T-helper 2 cell treated with Interferon-gamma antibody and Interleukin-4, amounts not matched to agents 5 μg/mL and 100 μg/mL, for 36 hours (primary cell): ENCODE results near the gene CENPVL2.
A peak's percentile ranks its signal among the peaks of the same experiment; 100 is the strongest.
"Not testable (repeated sequence)": the region's sequence is repeated elsewhere in the genome, so short reads cannot be mapped to it uniquely, and the experiment has no call there.

Source experiments
- DNase-seq: peaks from one replicate; pipeline ENCODE4 v3.0.0; 2021; ENCODE audit warnings: low spot score
- H3K27ac Mint-ChIP-seq: one replicate; pipeline ENCODE4 v1.8.0; 2021; ENCODE audit warnings: mild to moderate bottlenecking, mixed read lengths
- H3K27me3 Mint-ChIP-seq: one replicate; pipeline ENCODE4 v1.8.0; 2021; ENCODE audit warnings: low read depth, mixed read lengths
- H3K36me3 Mint-ChIP-seq: one replicate; pipeline ENCODE4 v1.8.0; 2021; ENCODE audit warnings: low read depth, mixed read lengths
- H3K4me1 Mint-ChIP-seq: one replicate; pipeline ENCODE4 v1.8.0; 2021; ENCODE audit warnings: low read depth, mixed read lengths
- H3K4me3 Mint-ChIP-seq: one replicate; pipeline ENCODE4 v1.8.0; 2022; ENCODE audit warnings: mild to moderate bottlenecking, moderate library complexity, mixed read lengths
- H3K9me3 Mint-ChIP-seq: one replicate; pipeline ENCODE4 v1.8.0; 2021; ENCODE audit warnings: mixed read lengths

Gene CENPVL2

DNA sequence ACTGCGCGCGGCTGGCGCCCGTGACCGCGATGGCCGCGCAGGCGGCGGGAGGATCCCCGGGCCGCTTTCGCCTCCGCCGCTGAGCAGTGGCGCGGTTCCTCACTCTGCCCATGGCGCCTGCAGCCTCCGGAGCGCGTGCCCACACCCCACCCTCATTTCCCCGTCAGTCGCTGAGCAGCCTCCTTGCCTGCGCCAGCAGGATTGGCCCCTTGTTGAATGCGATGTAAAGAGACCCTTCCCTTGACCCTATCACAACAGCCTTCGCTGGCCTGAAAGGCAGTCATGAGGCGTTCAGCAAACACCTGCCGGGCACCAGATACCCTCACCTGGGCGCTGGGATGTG is at the start of gene CENPVL2:
TSS of gene CENPVL2 (minus strand) at position 112 of the 343 bp plus-strand sequence. CDS start at position 112, 0 bp downstream.
- not testable (repeated sequence) for H3K4me3 Mint-ChIP-seq, H3K36me3 Mint-ChIP-seq, DNase-seq, H3K9me3 Mint-ChIP-seq, H3K27ac Mint-ChIP-seq, H3K4me1 Mint-ChIP-seq, H3K27me3 Mint-ChIP-seq

DNA sequence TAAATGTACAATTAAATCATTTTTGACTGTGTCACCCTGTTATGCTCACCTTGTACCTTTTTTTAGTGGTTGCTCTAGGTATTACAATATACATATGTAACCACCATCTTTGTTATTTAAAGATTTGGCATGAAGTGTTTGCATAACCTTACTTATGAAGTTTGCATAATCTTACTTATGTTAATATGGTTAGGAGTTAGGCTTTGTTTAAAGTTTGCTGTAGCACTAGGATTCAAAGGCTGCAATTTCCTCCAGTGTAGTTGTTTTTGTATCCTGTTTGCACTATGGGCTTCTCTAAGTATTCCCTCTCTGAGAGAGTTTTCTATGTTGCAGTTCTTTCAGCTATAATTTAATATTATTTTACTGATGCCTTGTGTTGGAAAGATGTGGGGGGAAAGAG is 45.6 kb upstream of the CENPVL2 start:
- H3K27me3 Mint-ChIP-seq: peaks cover 2% of the 10 kb centered on the region
- no peaks in the 10 kb centered on the region for H3K4me1 Mint-ChIP-seq
- no peaks in the 10 kb centered on the region for H3K36me3 Mint-ChIP-seq
- no peak for DNase-seq
- H3K4me3 Mint-ChIP-seq: no peak overlapping the region
- no peak overlapping the region for H3K27ac Mint-ChIP-seq
- H3K9me3 Mint-ChIP-seq: no peaks in the 10 kb centered on the region

DNA sequence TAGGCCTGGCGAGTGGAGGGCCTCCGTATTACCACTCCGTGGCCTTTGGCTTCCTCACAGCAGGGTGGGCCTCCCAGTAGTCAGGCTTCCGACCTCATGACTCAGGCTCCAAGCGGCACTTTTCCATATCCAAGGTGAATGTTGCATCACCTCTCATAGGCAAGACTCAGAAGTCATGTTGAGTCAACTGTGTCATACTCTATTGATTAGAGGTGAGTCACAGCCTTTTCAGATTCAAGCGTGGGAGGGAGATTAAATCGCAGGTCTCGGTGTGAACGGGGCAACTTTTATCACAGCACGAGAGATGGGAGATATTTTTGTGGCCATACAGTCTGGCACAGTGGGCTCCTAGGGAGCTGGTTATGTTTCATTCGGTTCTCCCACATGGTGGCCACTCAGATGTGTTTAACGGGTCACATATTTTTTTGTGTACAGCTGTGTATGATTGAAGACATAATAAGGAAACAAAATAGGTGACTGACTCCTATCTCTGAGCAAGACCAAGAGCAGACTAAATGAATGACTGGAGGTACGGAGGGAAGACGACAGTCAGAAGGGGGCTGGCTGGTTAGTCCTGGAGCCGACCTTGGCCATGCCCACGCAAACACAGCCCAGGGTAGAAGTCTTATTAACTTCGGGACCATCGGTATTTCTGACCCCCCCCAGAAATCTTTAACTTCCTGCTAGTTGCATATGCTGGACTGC is 30.5 kb upstream of the CENPVL2 start:
- H3K4me3 Mint-ChIP-seq, H3K36me3 Mint-ChIP-seq, H3K9me3 Mint-ChIP-seq, H3K27me3 Mint-ChIP-seq, DNase-seq, H3K4me1 Mint-ChIP-seq, H3K27ac Mint-ChIP-seq: not testable (repeated sequence)

DNA sequence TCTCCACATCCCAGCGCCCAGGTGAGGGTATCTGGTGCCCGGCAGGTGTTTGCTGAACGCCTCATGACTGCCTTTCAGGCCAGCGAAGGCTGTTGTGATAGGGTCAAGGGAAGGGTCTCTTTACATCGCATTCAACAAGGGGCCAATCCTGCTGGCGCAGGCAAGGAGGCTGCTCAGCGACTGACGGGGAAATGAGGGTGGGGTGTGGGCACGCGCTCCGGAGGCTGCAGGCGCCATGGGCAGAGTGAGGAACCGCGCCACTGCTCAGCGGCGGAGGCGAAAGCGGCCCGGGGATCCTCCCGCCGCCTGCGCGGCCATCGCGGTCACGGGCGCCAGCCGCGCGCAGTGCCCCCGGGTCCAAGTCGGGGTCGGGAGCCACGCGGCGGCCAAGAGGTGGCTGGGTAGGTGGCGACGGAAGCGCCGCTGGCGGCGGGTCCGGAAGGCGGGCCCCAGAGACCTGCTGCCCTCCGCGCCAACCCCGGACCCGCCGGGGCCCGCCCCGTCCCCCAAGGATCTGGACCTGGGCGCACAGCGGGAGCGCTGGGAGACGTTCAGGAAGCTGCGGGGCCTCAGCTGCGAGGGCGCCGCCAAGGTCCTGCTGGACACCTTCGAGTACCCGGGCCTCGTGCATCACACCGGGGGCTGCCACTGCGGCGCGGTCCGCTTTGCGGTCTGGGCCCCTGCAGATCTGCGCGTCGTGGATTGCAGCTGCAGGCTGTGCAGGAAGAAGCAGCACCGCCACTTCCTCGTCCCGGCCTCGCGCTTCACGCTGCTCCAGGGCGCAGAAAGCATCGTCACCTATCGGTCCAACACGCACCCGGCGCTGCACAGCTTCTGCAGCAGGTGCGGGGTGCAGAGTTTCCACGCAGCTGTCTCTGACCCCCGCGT is 27.9 kb upstream of the CENPVL2 start, which contains the start of gene CENPVL1:
TSS of gene CENPVL1 (plus strand) at position 236 of the 888 bp plus-strand sequence. CDS start at position 236, 0 bp downstream.
- not testable (repeated sequence) for H3K27ac Mint-ChIP-seq, H3K9me3 Mint-ChIP-seq, H3K36me3 Mint-ChIP-seq, DNase-seq, H3K4me1 Mint-ChIP-seq, H3K4me3 Mint-ChIP-seq, H3K27me3 Mint-ChIP-seq

DNA sequence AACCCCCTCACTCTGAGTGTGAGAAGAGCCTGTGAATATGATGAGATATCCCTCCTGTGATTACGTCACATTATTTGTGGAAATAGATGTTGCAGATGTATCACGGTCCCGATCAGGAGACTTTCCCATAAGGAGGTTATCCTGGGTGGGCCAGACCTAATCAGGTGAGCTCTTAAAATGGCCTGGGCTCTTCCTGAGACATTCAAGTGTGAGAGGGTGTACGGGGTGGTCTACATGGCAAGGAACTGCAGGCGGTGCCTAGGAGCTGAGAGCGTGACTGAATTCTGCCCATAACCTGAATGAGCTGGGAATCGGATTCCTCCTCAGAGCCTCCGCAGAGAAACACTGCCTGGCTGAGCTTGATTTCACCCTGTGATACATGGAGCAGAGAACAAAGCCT is 14.8 kb upstream of the CENPVL2 start:
- H3K4me3 Mint-ChIP-seq: no peak overlapping the region
- H3K27ac Mint-ChIP-seq: no peak overlapping the region
- H3K4me1 Mint-ChIP-seq: no peaks in the 10 kb centered on the region
- peaks cover 2% of the 10 kb centered on the region for H3K27me3 Mint-ChIP-seq
- no peaks in the 10 kb centered on the region for H3K36me3 Mint-ChIP-seq
- DNase-seq: no peak
- no peaks in the 10 kb centered on the region for H3K9me3 Mint-ChIP-seq

DNA sequence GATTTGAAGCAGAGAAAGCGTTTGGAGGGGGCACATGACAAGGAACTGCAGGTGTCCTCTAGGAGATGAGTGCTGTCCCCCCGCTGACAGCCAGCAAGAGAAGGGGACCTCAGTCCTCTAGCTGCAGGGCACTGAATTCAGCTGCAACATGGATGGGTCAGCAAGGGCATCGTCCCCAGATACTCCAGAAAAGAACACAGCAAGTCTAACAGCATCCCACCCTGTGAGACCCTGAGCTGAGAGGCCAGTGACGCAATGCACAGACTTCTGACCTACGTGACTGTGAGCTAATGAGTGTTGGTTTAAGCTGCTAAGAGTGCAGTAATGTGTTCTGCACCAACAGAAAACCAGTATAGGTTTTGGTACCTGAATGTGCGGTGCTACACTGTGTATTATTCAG is 11.6 kb upstream of the CENPVL2 start:
- Mint-ChIP-seq H3K27ac (no peak overlapping the region), H3K36me3 (no peaks in the 10 kb centered on the region), H3K27me3 (peaks cover 2% of the 10 kb centered on the region), H3K9me3 (no peaks in the 10 kb centered on the region), H3K4me1 (no peaks in the 10 kb centered on the region), H3K4me3 (no peak overlapping the region)
- DNase-seq: no peak

DNA sequence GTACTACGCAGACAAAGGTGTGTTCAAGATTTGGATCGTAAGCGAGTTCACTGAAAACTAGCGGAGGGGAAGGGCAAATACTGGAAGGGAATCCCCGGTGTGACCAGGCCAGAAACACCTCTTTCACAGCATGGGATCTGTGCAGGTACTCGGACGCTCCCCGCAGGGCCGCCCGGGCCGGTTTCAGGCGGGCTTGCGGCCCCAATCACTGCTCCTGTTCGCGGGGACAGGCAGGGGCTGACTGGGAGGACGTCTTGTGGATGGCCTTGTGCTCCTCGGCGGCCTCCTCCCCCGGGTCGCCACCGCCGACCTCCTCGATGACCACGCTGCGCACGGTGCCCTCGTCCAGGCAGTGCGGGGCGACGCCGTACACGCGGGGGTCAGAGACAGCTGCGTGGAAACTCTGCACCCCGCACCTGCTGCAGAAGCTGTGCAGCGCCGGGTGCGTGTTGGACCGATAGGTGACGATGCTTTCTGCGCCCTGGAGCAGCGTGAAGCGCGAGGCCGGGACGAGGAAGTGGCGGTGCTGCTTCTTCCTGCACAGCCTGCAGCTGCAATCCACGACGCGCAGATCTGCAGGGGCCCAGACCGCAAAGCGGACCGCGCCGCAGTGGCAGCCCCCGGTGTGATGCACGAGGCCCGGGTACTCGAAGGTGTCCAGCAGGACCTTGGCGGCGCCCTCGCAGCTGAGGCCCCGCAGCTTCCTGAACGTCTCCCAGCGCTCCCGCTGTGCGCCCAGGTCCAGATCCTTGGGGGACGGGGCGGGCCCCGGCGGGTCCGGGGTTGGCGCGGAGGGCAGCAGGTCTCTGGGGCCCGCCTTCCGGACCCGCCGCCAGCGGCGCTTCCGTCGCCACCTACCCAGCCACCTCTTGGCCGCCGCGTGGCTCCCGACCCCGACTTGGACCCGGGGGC is 567 bp downstream of the CENPVL2 start:
- H3K4me3 Mint-ChIP-seq, H3K27ac Mint-ChIP-seq, H3K36me3 Mint-ChIP-seq, H3K9me3 Mint-ChIP-seq, H3K4me1 Mint-ChIP-seq, DNase-seq, H3K27me3 Mint-ChIP-seq: not testable (repeated sequence)

DNA sequence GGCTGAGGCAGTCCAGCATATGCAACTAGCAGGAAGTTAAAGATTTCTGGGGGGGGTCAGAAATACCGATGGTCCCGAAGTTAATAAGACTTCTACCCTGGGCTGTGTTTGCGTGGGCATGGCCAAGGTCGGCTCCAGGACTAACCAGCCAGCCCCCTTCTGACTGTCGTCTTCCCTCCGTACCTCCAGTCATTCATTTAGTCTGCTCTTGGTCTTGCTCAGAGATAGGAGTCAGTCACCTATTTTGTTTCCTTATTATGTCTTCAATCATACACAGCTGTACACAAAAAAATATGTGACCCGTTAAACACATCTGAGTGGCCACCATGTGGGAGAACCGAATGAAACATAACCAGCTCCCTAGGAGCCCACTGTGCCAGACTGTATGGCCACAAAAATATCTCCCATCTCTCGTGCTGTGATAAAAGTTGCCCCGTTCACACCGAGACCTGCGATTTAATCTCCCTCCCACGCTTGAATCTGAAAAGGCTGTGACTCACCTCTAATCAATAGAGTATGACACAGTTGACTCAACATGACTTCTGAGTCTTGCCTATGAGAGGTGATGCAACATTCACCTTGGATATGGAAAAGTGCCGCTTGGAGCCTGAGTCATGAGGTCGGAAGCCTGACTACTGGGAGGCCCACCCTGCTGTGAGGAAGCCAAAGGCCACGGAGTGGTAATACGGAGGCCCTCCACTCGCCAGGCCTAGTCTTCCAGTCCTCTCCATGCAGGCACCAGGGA is 2.8 kb downstream of the CENPVL2 start:
- not testable (repeated sequence) for DNase-seq, H3K27ac Mint-ChIP-seq, H3K27me3 Mint-ChIP-seq, H3K9me3 Mint-ChIP-seq, H3K4me3 Mint-ChIP-seq, H3K36me3 Mint-ChIP-seq, H3K4me1 Mint-ChIP-seq

DNA sequence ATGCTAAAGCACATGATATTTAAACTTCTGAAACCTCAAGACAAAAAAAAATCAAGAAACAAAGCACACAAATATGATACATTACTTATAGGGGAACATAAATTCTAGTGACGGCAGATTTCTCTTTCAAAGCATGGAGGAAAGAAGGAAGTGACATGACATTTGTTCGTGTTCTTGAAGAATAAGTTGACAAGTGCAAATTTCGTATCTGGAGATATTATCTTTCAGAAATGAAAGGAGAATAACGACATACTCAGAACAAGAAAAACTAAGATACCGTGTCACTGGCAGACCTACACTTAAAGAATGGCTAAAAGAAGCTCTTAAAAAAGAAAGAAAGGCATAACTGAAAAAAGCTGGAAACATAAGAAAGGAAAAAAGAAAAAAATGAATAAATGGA is 16.6 kb downstream of the CENPVL2 start:
- Mint-ChIP-seq H3K4me1 (peaks cover 5% of the 10 kb centered on the region), H3K9me3 (peaks cover 5% of the 10 kb centered on the region), H3K27ac (peak overlapping the region; percentile 80), H3K4me3 (peak overlapping the region; percentile 71), H3K36me3 (peaks cover 2% of the 10 kb centered on the region), H3K27me3 (peaks cover 16% of the 10 kb centered on the region)
- no peak for DNase-seq

DNA sequence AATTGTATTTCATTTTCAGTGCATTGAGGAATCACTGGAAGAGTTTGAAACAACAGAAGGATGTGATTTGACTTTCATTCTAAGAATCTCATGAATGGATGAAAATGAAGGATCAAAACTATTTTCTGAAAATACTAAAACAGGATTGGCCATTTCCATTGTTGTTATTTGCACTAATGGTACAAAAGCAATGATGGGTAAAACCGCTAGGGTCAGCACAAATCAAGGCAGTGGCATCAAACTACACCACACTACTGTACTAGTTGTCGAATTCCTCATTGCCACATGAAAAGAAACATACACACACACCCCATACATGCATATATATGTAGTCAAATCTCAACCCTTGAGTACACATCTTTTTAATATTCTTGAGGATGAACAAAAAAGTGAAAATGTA is 39.3 kb downstream of the CENPVL2 start:
- Mint-ChIP-seq H3K36me3 (no peaks in the 10 kb centered on the region), H3K9me3 (no peaks in the 10 kb centered on the region), H3K27ac (no peak overlapping the region), H3K4me1 (peaks cover 2% of the 10 kb centered on the region), H3K4me3 (no peak overlapping the region), H3K27me3 (peaks cover 8% of the 10 kb centered on the region)
- no peak for DNase-seq

DNA sequence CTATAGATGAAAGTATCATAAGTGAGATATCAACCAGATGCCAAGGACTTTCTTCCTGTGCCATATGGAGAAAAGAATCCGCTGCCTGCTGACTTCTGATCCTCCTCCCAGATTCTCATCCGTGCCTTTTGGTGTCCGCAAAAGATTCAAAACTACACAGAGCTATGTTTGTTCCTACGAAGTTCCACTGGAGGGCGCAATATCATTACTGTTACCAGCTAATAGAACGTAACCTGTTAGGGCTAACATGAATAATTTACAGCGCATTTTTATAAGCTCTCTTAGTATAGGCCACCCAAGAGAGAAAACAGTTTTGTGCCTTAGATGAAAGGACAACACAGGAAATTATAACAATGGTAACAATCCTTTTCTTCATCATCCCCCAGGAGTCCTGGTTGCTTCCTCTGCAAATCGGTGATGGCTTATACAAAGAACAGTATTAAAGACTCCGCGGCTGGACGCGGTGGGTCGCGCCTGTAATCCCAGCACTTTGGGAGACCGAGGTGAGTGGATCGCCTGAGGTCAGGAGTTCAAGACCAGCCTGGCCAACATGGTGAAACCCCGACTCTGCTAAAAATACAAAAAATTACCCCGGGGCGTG is 41.1 kb downstream of the CENPVL2 start:
- no peak for DNase-seq
- no peak overlapping the region for H3K27ac Mint-ChIP-seq
- peaks cover 9% of the 10 kb centered on the region for H3K27me3 Mint-ChIP-seq
- H3K36me3 Mint-ChIP-seq: no peaks in the 10 kb centered on the region
- peaks cover 2% of the 10 kb centered on the region for H3K4me1 Mint-ChIP-seq
- no peak overlapping the region for H3K4me3 Mint-ChIP-seq
- no peaks in the 10 kb centered on the region for H3K9me3 Mint-ChIP-seq

DNA sequence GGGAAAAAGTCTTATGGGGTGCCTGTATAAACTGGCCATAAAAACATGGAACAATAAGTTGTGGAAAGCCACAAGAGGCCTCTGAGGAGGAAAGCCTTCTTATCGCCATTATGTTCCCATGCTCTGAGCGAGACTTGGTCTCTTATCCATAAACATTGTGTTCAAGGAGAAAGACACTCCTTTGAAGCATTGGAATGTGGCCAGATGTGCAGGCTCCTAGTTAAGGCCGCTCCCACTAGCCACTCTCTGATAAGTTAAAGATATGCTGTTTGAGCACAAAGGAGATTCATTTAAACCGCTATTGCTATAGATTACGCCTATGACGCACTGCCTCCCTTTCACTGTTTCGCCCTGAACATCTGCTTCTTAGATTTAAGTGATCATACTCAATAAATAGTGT is 46.1 kb downstream of the CENPVL2 start:
- H3K36me3 Mint-ChIP-seq, H3K9me3 Mint-ChIP-seq, H3K27me3 Mint-ChIP-seq, DNase-seq, H3K4me3 Mint-ChIP-seq, H3K27ac Mint-ChIP-seq, H3K4me1 Mint-ChIP-seq: not testable (repeated sequence)
